SU-DHL-6 (cell line): ENCODE measurements around the gene PDSS1.

Experiments used
- EZH2phosphoT487 ChIP-seq: fragments of 200-600 bp; sonication (generic), shearing (Covaris generic); conservative IDR thresholded peaks from 2 replicates; pipeline ENCODE4 v1.6.1; 2018; ENCODE audit warnings: mild to moderate bottlenecking, antibody characterized with exemption, low read length, moderate library complexity, mixed read lengths
- TF ChIP-seq, protein P1 (sequence below): fragments of 200-600 bp; sonication (generic); IDR thresholded peaks from one replicate; pipeline ENCODE4 v1.5.1; 2017; ENCODE audit warnings: antibody characterized with exemption, mild to moderate bottlenecking, low read length, moderate library complexity; ENCODE audit not compliant: insufficient read depth, poor library complexity, severe bottlenecking

DNA sequence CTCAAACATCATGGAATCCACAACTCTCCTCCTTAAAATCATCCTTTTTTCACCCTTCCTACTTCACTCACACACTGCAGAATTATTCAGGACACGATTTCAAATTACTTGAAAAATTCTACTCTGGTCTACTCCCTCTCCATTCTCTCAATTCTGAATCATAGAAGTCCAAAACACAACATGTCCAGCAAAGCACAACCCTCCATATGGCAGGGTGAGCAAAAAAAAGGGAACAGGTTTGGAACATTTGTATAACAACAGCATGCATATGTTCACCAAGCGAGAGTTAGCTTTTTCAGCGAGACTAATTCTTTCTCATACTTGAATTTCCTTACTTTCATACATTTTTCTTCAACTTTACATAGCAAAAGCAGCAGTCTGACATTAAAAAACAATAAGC is 89.9 kb downstream of the PDSS1 start:
- TF ChIP-seq, protein P1, sequence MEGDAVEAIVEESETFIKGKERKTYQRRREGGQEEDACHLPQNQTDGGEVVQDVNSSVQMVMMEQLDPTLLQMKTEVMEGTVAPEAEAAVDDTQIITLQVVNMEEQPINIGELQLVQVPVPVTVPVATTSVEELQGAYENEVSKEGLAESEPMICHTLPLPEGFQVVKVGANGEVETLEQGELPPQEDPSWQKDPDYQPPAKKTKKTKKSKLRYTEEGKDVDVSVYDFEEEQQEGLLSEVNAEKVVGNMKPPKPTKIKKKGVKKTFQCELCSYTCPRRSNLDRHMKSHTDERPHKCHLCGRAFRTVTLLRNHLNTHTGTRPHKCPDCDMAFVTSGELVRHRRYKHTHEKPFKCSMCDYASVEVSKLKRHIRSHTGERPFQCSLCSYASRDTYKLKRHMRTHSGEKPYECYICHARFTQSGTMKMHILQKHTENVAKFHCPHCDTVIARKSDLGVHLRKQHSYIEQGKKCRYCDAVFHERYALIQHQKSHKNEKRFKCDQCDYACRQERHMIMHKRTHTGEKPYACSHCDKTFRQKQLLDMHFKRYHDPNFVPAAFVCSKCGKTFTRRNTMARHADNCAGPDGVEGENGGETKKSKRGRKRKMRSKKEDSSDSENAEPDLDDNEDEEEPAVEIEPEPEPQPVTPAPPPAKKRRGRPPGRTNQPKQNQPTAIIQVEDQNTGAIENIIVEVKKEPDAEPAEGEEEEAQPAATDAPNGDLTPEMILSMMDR = no peak
- TF ChIP-seq EZH2phosphoT487 = no peak
